ENCODE results near the gene CRYBB1. TPM values are rescaled to one million over a fixed set of nuclear protein-coding genes. Genes with fewer than 3 reads are reported as not detected.

The CRYBB1 gene
- total RNA-seq, 4 donors from 2014 or later, result 0.55 to 4.1 TPM; not detected in 2

GRCh38 chr22:26561756-26562417 lies 55.9 kb downstream of the CRYBB1 start:
- no peaks in the 10 kb centered on the region for H3K27me3 ChIP-seq
- H3K4me3 ChIP-seq, result no peak overlapping the region
- intact Hi-C loops (cut with DNase I; ENCODE audit: low total_unique reads), result no loop called here
- no peaks in the 10 kb centered on the region for H3K9me3 ChIP-seq
- no peak for DNase-seq
- H3K27ac ChIP-seq, result no peak overlapping the region
- TF ChIP-seq, protein P1, sequence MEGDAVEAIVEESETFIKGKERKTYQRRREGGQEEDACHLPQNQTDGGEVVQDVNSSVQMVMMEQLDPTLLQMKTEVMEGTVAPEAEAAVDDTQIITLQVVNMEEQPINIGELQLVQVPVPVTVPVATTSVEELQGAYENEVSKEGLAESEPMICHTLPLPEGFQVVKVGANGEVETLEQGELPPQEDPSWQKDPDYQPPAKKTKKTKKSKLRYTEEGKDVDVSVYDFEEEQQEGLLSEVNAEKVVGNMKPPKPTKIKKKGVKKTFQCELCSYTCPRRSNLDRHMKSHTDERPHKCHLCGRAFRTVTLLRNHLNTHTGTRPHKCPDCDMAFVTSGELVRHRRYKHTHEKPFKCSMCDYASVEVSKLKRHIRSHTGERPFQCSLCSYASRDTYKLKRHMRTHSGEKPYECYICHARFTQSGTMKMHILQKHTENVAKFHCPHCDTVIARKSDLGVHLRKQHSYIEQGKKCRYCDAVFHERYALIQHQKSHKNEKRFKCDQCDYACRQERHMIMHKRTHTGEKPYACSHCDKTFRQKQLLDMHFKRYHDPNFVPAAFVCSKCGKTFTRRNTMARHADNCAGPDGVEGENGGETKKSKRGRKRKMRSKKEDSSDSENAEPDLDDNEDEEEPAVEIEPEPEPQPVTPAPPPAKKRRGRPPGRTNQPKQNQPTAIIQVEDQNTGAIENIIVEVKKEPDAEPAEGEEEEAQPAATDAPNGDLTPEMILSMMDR (IDR thresholded peaks at IDR 0.05), result no peak
- TF ChIP-seq POLR2A (IDR thresholded peaks at IDR 0.05), result no peak
- H3K36me3 ChIP-seq, result no peaks in the 10 kb centered on the region
- H3K4me1 ChIP-seq, result no peaks in the 10 kb centered on the region

DNA sequence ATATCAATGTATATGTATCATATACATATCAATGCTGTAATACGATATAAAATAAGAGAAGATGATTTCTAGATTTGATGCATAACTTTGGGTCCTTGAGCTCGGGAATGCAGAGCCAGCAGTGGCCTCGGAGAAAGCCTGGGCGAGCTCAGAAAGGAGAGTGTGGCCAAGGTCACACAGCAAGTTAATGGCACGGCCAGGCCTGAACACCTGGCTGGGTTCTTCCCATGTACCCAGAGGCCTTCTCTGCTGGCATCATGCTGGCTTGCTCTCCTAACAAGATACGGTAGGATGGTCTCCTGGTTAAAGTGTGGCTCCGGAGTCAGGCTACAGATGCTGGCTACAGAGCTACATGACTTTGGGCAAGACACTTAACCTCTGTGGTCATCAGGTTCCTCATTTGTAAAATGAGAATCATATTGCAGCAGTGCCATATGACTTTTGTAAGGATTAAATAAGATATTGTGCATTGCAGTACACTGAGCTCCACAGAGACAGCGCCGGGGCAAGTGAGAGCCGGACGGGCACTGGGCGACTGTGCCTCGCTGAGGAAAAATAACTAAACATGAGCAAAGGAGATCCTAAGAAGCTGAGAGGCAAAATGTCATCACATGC lies 57.8 kb downstream of the CRYBB1 start:
- H3K27ac ChIP-seq, result no peak overlapping the region
- H3K4me3 ChIP-seq, result no peak overlapping the region
- DNase-seq, result no peak
- intact Hi-C loops (cut with DNase I; ENCODE audit: low total_unique reads), result no loop called here
- no peaks in the 10 kb centered on the region for H3K4me1 ChIP-seq
- TF ChIP-seq POLR2A (IDR thresholded peaks at IDR 0.05), result no peak
- TF ChIP-seq, protein P1 (IDR thresholded peaks at IDR 0.05), result no peak
- no peaks in the 10 kb centered on the region for H3K36me3 ChIP-seq
- no peaks in the 10 kb centered on the region for H3K9me3 ChIP-seq
- no peaks in the 10 kb centered on the region for H3K27me3 ChIP-seq

DNA sequence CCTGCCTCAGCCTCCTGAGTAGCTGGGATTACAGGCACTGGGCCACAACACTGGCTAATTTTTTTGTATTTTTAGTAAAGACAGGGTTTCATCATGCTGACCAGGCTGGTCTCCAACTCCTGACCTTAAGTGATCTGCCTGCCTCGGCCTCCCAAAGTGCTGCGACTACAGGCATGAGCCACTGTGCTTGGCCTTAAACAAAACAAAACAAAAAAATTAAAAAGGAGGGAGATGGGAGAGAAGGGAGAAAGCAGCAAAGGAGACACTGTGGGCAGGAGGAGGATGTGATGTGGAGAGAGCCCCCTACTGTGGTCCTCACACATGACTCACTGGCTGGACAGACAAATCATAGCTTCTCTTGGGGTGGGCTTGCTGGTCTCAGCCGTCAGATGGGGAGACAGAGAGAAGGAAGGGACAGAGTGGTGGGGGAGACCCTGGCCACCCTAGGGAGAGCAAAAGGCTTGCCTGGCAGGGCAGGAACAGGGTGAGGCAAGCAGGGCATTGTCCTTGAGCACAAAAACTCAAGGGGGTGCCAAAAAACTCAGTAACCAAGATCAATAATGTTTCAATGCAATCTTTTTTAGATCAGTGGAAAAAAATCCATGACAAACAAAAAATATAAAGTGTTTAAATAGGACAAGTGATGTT lies 59.5 kb downstream of the CRYBB1 start:
- Histone ChIP-seq H3K4me1 (no peaks in the 10 kb centered on the region), H3K9me3 (no peaks in the 10 kb centered on the region), H3K27me3 (no peaks in the 10 kb centered on the region), H3K36me3 (no peaks in the 10 kb centered on the region), H3K4me3 (no peak overlapping the region), H3K27ac (no peak overlapping the region)
- intact Hi-C loops (cut with DNase I; ENCODE audit: low total_unique reads), result no loop called here
- TF ChIP-seq, protein P1 (IDR thresholded peaks at IDR 0.05), result no peak
- no peak for TF ChIP-seq POLR2A (IDR thresholded peaks at IDR 0.05)
- no peak for DNase-seq

GRCh38 chr22:26556904-26557303 lies 60.9 kb downstream of the CRYBB1 start:
- Histone ChIP-seq H3K27ac (no peak overlapping the region), H3K36me3 (no peaks in the 10 kb centered on the region), H3K4me1 (no peaks in the 10 kb centered on the region), H3K27me3 (no peaks in the 10 kb centered on the region), H3K9me3 (no peaks in the 10 kb centered on the region), H3K4me3 (no peak overlapping the region)
- DNase-seq, result no peak
- intact Hi-C loops (cut with DNase I; ENCODE audit: low total_unique reads), result no loop called here
- TF ChIP-seq, protein P1 (IDR thresholded peaks at IDR 0.05), result no peak
- TF ChIP-seq POLR2A (IDR thresholded peaks at IDR 0.05), result no peak

GRCh38 chr22:26555478-26555877 lies 62.3 kb downstream of the CRYBB1 start:
- H3K27ac ChIP-seq, result no peak overlapping the region
- no peak overlapping the region for H3K4me3 ChIP-seq
- no peaks in the 10 kb centered on the region for H3K4me1 ChIP-seq
- H3K36me3 ChIP-seq, result no peaks in the 10 kb centered on the region
- H3K27me3 ChIP-seq, result no peaks in the 10 kb centered on the region
- intact Hi-C loops (cut with DNase I; ENCODE audit: low total_unique reads), result no loop called here
- H3K9me3 ChIP-seq, result no peaks in the 10 kb centered on the region
- DNase-seq, result no peak
- no peak for TF ChIP-seq POLR2A (IDR thresholded peaks at IDR 0.05)
- TF ChIP-seq, protein P1 (IDR thresholded peaks at IDR 0.05), result no peak

Data from uterus (tissue), 4 donors.